H9 (cell line): ENCODE results near the gene ACOT2. TPM values are rescaled to one million over a fixed set of nuclear protein-coding genes. Genes with fewer than 3 reads are reported as not detected.

Experiments used
- DNase-seq: peaks from one replicate; pipeline ENCODE4 v3.0.0-alpha.2; 2017
- H2AFZ ChIP-seq: one replicate; pipeline ENCODE4 v1.6.1; 2013; ENCODE audit warnings: mild to moderate bottlenecking, low read length, control low read depth, moderate library complexity
- H2AK5ac ChIP-seq: 2 replicates; pipeline ENCODE4 v1.6.1; 2013; ENCODE audit warnings: low read length, control low read depth, mixed read lengths; ENCODE audit not compliant: insufficient read length
- H2BK120ac ChIP-seq: one replicate; pipeline ENCODE4 v1.6.1; 2013; ENCODE audit warnings: low read depth, mild to moderate bottlenecking, low read length, control low read depth, inconsistent platforms; ENCODE audit not compliant: poor library complexity, severe bottlenecking
- H2BK12ac ChIP-seq: 2 replicates; pipeline ENCODE4 v1.6.1; 2013; ENCODE audit warnings: low read length, control low read depth, mixed read lengths, low read depth; ENCODE audit not compliant: insufficient read length
- H2BK15ac ChIP-seq: 2 replicates; pipeline ENCODE4 v1.6.1; 2013; ENCODE audit warnings: low read depth, low read length, control low read depth
- H2BK20ac ChIP-seq: one replicate; pipeline ENCODE4 v1.6.1; 2013; ENCODE audit warnings: low read depth, mild to moderate bottlenecking, low read length, control low read depth, inconsistent platforms; ENCODE audit not compliant: poor library complexity, severe bottlenecking
- H2BK5ac ChIP-seq: 2 replicates; pipeline ENCODE4 v1.6.1; 2013; ENCODE audit warnings: low read length, control low read depth, mixed read lengths; ENCODE audit not compliant: insufficient read length
- H3K14ac ChIP-seq: 2 replicates; pipeline ENCODE4 v1.6.1; 2013; ENCODE audit warnings: low read length, control low read depth; ENCODE audit not compliant: insufficient read depth
- H3K18ac ChIP-seq: 2 replicates; pipeline ENCODE4 v1.6.1; 2013; ENCODE audit warnings: low read depth, mild to moderate bottlenecking, mixed read lengths, low read length, control low read depth; ENCODE audit not compliant: insufficient read length
- H3K23ac ChIP-seq: 2 replicates; pipeline ENCODE4 v1.6.1; 2013; ENCODE audit warnings: low read length, control low read depth, mixed read lengths, low read depth; ENCODE audit not compliant: insufficient read length
- H3K23me2 ChIP-seq: 2 replicates; pipeline ENCODE4 v1.6.1; 2013; ENCODE audit warnings: low read depth, mild to moderate bottlenecking, mixed read lengths, low read length, control low read depth; ENCODE audit not compliant: insufficient read length, poor library complexity, severe bottlenecking
- H3K27ac ChIP-seq: 2 replicates; pipeline ENCODE4 v1.5.1; 2013; ENCODE audit warnings: low read length, control low read depth, mixed read lengths, low read depth; ENCODE audit not compliant: insufficient read length
- H3K27me3 ChIP-seq: 2 replicates; pipeline ENCODE4 v1.6.1; 2013; ENCODE audit warnings: low read length, control low read depth, inconsistent platforms; ENCODE audit not compliant: insufficient read depth
- H3K4ac ChIP-seq: 2 replicates; pipeline ENCODE4 v1.6.1; 2013; ENCODE audit warnings: low read depth, mild to moderate bottlenecking, control low read depth, inconsistent platforms, low read length, moderate library complexity
- H3K4me1 ChIP-seq: 2 replicates; pipeline ENCODE4 v1.6.1; 2013; ENCODE audit warnings: low read length, control low read depth, inconsistent platforms; ENCODE audit not compliant: insufficient read depth
- H3K4me2 ChIP-seq: 2 replicates; pipeline ENCODE4 v1.6.1; 2013; ENCODE audit warnings: low read length, control low read depth, mixed read lengths; ENCODE audit not compliant: insufficient read length, insufficient read depth
- H3K56ac ChIP-seq: 2 replicates; pipeline ENCODE4 v1.6.1; 2013; ENCODE audit warnings: low read depth, mild to moderate bottlenecking, mixed read lengths, low read length, control low read depth; ENCODE audit not compliant: insufficient read length
- H3K79me1 ChIP-seq: 2 replicates; pipeline ENCODE4 v1.6.1; 2013; ENCODE audit warnings: low read depth, mild to moderate bottlenecking, moderate library complexity, low read length, control low read depth, inconsistent platforms; ENCODE audit not compliant: insufficient read depth, poor library complexity, severe bottlenecking
- H3K79me2 ChIP-seq: 2 replicates; pipeline ENCODE4 v1.6.1; 2013; ENCODE audit warnings: low read length, control low read depth, inconsistent platforms; ENCODE audit not compliant: insufficient read depth
- H3K9ac ChIP-seq: 2 replicates; pipeline ENCODE4 v1.6.1; 2013; ENCODE audit warnings: low read length, control low read depth, mixed read lengths; ENCODE audit not compliant: insufficient read length; ENCODE audit errors: extremely low read depth
- H3K9me3 ChIP-seq: one replicate; pipeline ENCODE4 v1.6.1; 2013; ENCODE audit warnings: low read depth, low read length, inconsistent platforms; ENCODE audit not compliant: control insufficient read depth
- H3T11ph ChIP-seq: one replicate; pipeline ENCODE4 v1.6.1; 2013; ENCODE audit warnings: mild to moderate bottlenecking, low read length, control low read depth, inconsistent platforms
- H4K20me1 ChIP-seq: one replicate; pipeline ENCODE4 v1.6.1; 2013; ENCODE audit not compliant: control insufficient read depth, insufficient read length, insufficient read depth
- H4K5ac ChIP-seq: 2 replicates; pipeline ENCODE4 v1.6.1; 2013; ENCODE audit warnings: low read depth, mild to moderate bottlenecking, mixed read lengths, low read length, control low read depth; ENCODE audit not compliant: insufficient read length
- H4K8ac ChIP-seq: replicated peaks from 2 replicates; pipeline ENCODE4 v1.6.1; 2013; ENCODE audit warnings: low read length, control low read depth, mixed read lengths, low read depth; ENCODE audit not compliant: insufficient read length
- H4K91ac ChIP-seq: 2 replicates; pipeline ENCODE4 v1.6.1; 2013; ENCODE audit warnings: low read depth, mild to moderate bottlenecking, moderate library complexity, mixed read lengths, low read length, control low read depth; ENCODE audit not compliant: insufficient read length
- H3K27ac Mint-ChIP-seq, 3 experiments: 2 replicates in 2 of 3; 3 replicates in 1 of 3; pipeline ENCODE4 v1.8.0; 2020 to 2021; ENCODE audit warnings: mixed read lengths in 3 of 3, mild to moderate bottlenecking in 1 of 3, moderate library complexity in 1 of 3
- H3K27me3 Mint-ChIP-seq: 2 replicates; pipeline ENCODE4 v1.8.0; 2021; ENCODE audit warnings: low read depth, mild to moderate bottlenecking, moderate library complexity, mixed read lengths
- H3K36me3 Mint-ChIP-seq, 3 experiments: 2 replicates in 2 of 3; 3 replicates in 1 of 3; pipeline ENCODE4 v1.8.0; 2020 to 2021; ENCODE audit warnings: low read depth in 3 of 3, mixed read lengths in 3 of 3; ENCODE audit not compliant: insufficient read depth in 1 of 3
- H3K4me1 Mint-ChIP-seq, 2 experiments: 2 replicates each; pipeline ENCODE4 v1.8.0; 2020; ENCODE audit warnings: mixed read lengths in 2 of 2
- H3K4me3 Mint-ChIP-seq, 2 experiments: 2 replicates in 1 of 2; 3 replicates in 1 of 2; pipeline ENCODE4 v1.8.0; 2020 to 2021; ENCODE audit warnings: mild to moderate bottlenecking in 2 of 2, mixed read lengths in 2 of 2, moderate library complexity in 1 of 2
- H3K9me3 Mint-ChIP-seq, 2 experiments: 2 replicates in 1 of 2; 3 replicates in 1 of 2; pipeline ENCODE4 v1.8.0; 2020; ENCODE audit warnings: mild to moderate bottlenecking in 2 of 2, mixed read lengths in 2 of 2, moderate library complexity in 1 of 2
- WGBS: extraction: QIAGEN DNeasy Blood & Tissue Kit; methylation state at CpG from one replicate; pipeline ENCODE4 v1.1.7; 2013; ENCODE audit warnings: missing lambda C conversion rate, low lambda C conversion rate, mixed read lengths; ENCODE audit not compliant: insufficient read length; ENCODE audit errors: extremely low coverage; 5-methylcytosine and 5-hydroxymethylcytosine counted together
- total RNA-seq: library from RNA; stranded (reverse); gene quantifications from 2 replicates; pipeline ENCODE4 v1.2.1, GENCODE V29; 2021
- TF ChIP-seq, protein P1 (sequence below): fragments of 200-600 bp; sonication (generic); conservative IDR thresholded peaks from 3 replicates; pipeline ENCODE4 v1.8.0; 2021; ENCODE audit warnings: antibody characterized with exemption, mild to moderate bottlenecking

The ACOT2 gene
- total RNA-seq, 1 experiment from 2014 or later: 10.2 TPM

DNA sequence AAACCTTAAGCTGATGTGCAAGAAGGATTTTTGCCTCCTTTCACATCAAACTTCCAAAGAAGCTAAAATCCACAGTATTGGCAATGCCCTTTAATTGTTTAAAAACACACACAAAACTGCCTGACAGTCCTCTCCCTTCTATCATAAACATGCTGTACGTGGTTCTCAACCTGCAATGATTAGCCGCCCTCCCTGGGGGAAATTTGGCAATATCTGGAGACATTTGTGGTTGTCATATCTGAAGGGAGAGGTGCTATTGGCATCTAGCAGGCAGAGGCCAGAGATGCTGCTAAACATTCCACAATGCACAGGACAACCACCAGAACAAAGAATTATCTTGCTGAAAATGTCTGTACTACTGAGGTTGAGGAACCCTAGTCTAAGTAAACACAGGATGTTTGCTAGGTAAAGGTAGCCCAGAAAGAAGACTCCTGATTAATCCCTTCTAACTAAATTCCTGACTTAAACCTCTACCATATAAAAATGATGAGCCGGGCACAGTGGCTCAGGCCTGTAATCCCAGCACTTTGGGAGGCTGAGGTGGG, 44.5 kb downstream of the ACOT2 start:
- H3K79me2 ChIP-seq: no peaks in the 10 kb centered on the region
- peaks cover 4% of the 10 kb centered on the region for H3K23me2 ChIP-seq
- no peak overlapping the region for H2AFZ ChIP-seq
- peak overlapping the region; percentile 76 to 91 for H3K4me3 Mint-ChIP-seq
- no peak overlapping the region for H3K27ac Mint-ChIP-seq
- no peak overlapping the region for H4K91ac ChIP-seq
- no peaks in the 10 kb centered on the region for H3K4me1 ChIP-seq
- no peaks in the 10 kb centered on the region for H3K9me3 ChIP-seq
- H3K18ac ChIP-seq: no peak overlapping the region
- H2AK5ac ChIP-seq: no peak overlapping the region
- no peak overlapping the region for H3K4ac ChIP-seq
- no peak overlapping the region for H3K56ac ChIP-seq
- H3K4me2 ChIP-seq: peak overlapping the region; percentile 61
- no peak overlapping the region for H2BK5ac ChIP-seq
- no peak overlapping the region for H2BK15ac ChIP-seq
- H4K5ac ChIP-seq: peak overlapping the region; percentile 70
- H3K36me3 Mint-ChIP-seq: peaks cover 0 to 3% (median 0%) of the 10 kb centered on the region in 3 experiments; a peak in 2 of 7 replicates
- no peaks in the 10 kb centered on the region for H4K20me1 ChIP-seq
- H3K27ac ChIP-seq: no peak overlapping the region
- no peak overlapping the region for H3K9ac ChIP-seq
- no CpG with 5 or more reads among the region's 3 CpGs for WGBS
- H3K9me3 Mint-ChIP-seq: no peaks in the 10 kb centered on the region; a peak in 1 of 5 replicates
- no peak overlapping the region for H2BK12ac ChIP-seq
- no peak for DNase-seq
- TF ChIP-seq, protein P1, sequence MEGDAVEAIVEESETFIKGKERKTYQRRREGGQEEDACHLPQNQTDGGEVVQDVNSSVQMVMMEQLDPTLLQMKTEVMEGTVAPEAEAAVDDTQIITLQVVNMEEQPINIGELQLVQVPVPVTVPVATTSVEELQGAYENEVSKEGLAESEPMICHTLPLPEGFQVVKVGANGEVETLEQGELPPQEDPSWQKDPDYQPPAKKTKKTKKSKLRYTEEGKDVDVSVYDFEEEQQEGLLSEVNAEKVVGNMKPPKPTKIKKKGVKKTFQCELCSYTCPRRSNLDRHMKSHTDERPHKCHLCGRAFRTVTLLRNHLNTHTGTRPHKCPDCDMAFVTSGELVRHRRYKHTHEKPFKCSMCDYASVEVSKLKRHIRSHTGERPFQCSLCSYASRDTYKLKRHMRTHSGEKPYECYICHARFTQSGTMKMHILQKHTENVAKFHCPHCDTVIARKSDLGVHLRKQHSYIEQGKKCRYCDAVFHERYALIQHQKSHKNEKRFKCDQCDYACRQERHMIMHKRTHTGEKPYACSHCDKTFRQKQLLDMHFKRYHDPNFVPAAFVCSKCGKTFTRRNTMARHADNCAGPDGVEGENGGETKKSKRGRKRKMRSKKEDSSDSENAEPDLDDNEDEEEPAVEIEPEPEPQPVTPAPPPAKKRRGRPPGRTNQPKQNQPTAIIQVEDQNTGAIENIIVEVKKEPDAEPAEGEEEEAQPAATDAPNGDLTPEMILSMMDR: no peak
- H2BK20ac ChIP-seq: no peak overlapping the region
- H3K27me3 ChIP-seq: peaks cover 6% of the 10 kb centered on the region; the same call in 1 of the 2 replicates
- no peak overlapping the region for H3K14ac ChIP-seq
- H3T11ph ChIP-seq: no peak overlapping the region
- no peak overlapping the region for H2BK120ac ChIP-seq
- H3K4me1 Mint-ChIP-seq: peaks cover 8 to 12% of the 10 kb centered on the region in 2 experiments
- H3K27me3 Mint-ChIP-seq: peaks cover 40% of the 10 kb centered on the region
- no peak overlapping the region for H3K23ac ChIP-seq
- no peak overlapping the region for H4K8ac ChIP-seq
- H3K79me1 ChIP-seq: no peaks in the 10 kb centered on the region
